ENCODE measurements around the gene MRAP. TPM values are rescaled to one million over a fixed set of nuclear protein-coding genes. Genes with fewer than 3 reads are reported as not detected.

MRAP gene
- total RNA-seq, 4 donors from 2014 or later, result not detected

- Histone ChIP-seq H3K4me3 (no peak overlapping the region), H3K27ac (no peak overlapping the region), H3K4me1 (no peaks in the 10 kb centered on the region), H3K36me3 (peaks cover 0 to 60% of the 10 kb centered on the region in 2 donors), H3K27me3 (no peaks in the 10 kb centered on the region), H3K9me3 (no peaks in the 10 kb centered on the region)
- TF ChIP-seq CTCF (IDR thresholded peaks at IDR 0.05) (no peak), POLR2A (IDR thresholded peaks at IDR 0.05) (no peak), POLR2AphosphoS5 (IDR thresholded peaks at IDR 0.05) (no peak), EP300 (IDR thresholded peaks at IDR 0.05) (no peak)
- WGBS, 2 donors (ENCODE audit: low coverage in 1 of 2), result 35 to 71% methylated on average over 2 to 4 of the region's 4 CpGs
- no peak for ATAC-seq
Measured at GRCh38 chr21:32270748-32271147, 27.9 kb upstream of the MRAP start.

GRCh38 chr21:32276671-32277070, 22.0 kb upstream of the MRAP start:
- Histone ChIP-seq H3K9me3 (no peaks in the 10 kb centered on the region), H3K4me1 (peaks cover 0 to 23% (median 9%) of the 10 kb centered on the region in 3 donors), H3K27me3 (no peaks in the 10 kb centered on the region), H3K36me3 (peaks cover 0 to 18% of the 10 kb centered on the region in 2 donors), H3K27ac (no peak overlapping the region), H3K4me3 (no peak overlapping the region)
- ATAC-seq, result no peak
- TF ChIP-seq CTCF (IDR thresholded peaks at IDR 0.05) (no peak), POLR2A (IDR thresholded peaks at IDR 0.05) (no peak), POLR2AphosphoS5 (IDR thresholded peaks at IDR 0.05) (no peak), EP300 (IDR thresholded peaks at IDR 0.05) (no peak)
- WGBS, 2 donors (ENCODE audit: low coverage in 1 of 2), result 85% methylated on average over 3 to 4 of the region's 4 CpGs

- Histone ChIP-seq H3K4me1 (peaks cover 0 to 23% (median 9%) of the 10 kb centered on the region in 3 donors), H3K4me3 (peak overlapping the region; percentile 51 to 92), H3K27ac (peak overlapping the region in 2 of 4 donors; percentile 77 to 83), H3K27me3 (no peaks in the 10 kb centered on the region), H3K36me3 (peaks cover 0 to 9% of the 10 kb centered on the region in 2 donors), H3K9me3 (no peaks in the 10 kb centered on the region)
- ATAC-seq, result no peak
- TF ChIP-seq EP300 (IDR thresholded peaks at IDR 0.05), result no peak
- TF ChIP-seq POLR2A (IDR thresholded peaks at IDR 0.05), result no peak
- no peak for TF ChIP-seq CTCF (IDR thresholded peaks at IDR 0.05)
- no peak for TF ChIP-seq POLR2AphosphoS5 (IDR thresholded peaks at IDR 0.05)
- WGBS, 2 donors (ENCODE audit: low coverage in 1 of 2), result 0 to 3% methylated on average over 6 to 9 of the region's 9 CpGs
Measured at GRCh38 chr21:32278103-32278502, 20.6 kb upstream of the MRAP start.

GRCh38 chr21:32278518-32279376, 19.9 kb upstream of the MRAP start, which contains the start of gene MIS18A:
MIS18A (minus strand) TSS chr21:32279049; CDS start chr21:32279014, 35 bp downstream.
- H3K4me3 ChIP-seq, result peak within 1 kb of the TSS; percentile 51 to 92
- peak within 1 kb of the TSS in 3 of 4 donors; percentile 74 to 83 (median 77) for H3K27ac ChIP-seq
- H3K36me3 ChIP-seq, result peaks cover 0 to 3% of the 10 kb centered on the region in 2 donors
- H3K9me3 ChIP-seq, result no peaks in the 10 kb centered on the region
- 1% methylated on average over 26 of the region's 69 CpGs; no CpG with 5 or more reads in 1 of the 2 donors for WGBS, 2 donors (ENCODE audit: low coverage in 1 of 2)
- H3K4me1 ChIP-seq, result peaks cover 0 to 23% (median 9%) of the 10 kb centered on the region in 3 donors
- no peaks in the 10 kb centered on the region for H3K27me3 ChIP-seq
- peak; percentile 98 for ATAC-seq
- TF ChIP-seq CTCF (IDR thresholded peaks at IDR 0.05) (peak in 2 of 4 experiments; percentile 9 to 33), POLR2A (IDR thresholded peaks at IDR 0.05) (peak; percentile 35 to 46), EP300 (IDR thresholded peaks at IDR 0.05) (no peak), POLR2AphosphoS5 (IDR thresholded peaks at IDR 0.05) (peak; percentile 55)

Data from gastroesophageal sphincter (tissue), 4 donors.